A673 (cell line): ENCODE data around the gene FA2H. TPM values are rescaled to one million over a fixed set of nuclear protein-coding genes. Genes with fewer than 3 reads are reported as not detected.
"Not testable (repeated sequence)": the region's sequence is repeated elsewhere in the genome, so short reads cannot be mapped to it uniquely, and the experiment has no call there.

Source experiments
- BruUV-seq: library from RNA; stranded (reverse); fragments of 400-500 nt; replicated peaks from 2 replicates; lab custom pipeline; 2021; lab: Mats Ljungman, UMichigan
- CTCF ChIA-PET: fragments of 300-600 bp; sonication (Branson Sonifier 250); formaldehyde crosslinking; loops from one replicate; lab custom pipeline; 2022; ENCODE audit warnings: antibody characterized with exemption; lab: Charles Lee
- POLR2A ChIA-PET: fragments of 300-600 bp; sonication (Branson Sonifier 250); formaldehyde crosslinking; loops from one replicate; lab custom pipeline; 2022; ENCODE audit warnings: antibody characterized with exemption; ENCODE audit not compliant: low non-redundant PET; lab: Charles Lee
- DNase-seq: peaks from one replicate; pipeline ENCODE4 v3.0.0-alpha.2; 2015; ENCODE audit warnings: low spot score
- H3K27ac ChIP-seq: fragments of 200-600 bp; sonication (generic); 2 replicates; pipeline ENCODE4 v1.5.1; 2016; ENCODE audit warnings: mixed run types, low read depth, mild to moderate bottlenecking, mixed read lengths, antibody characterized with exemption, low read length; ENCODE audit not compliant: poor library complexity, severe bottlenecking
- H3K27me3 ChIP-seq: fragments of 200-600 bp; sonication (generic); replicated peaks from 2 replicates; pipeline ENCODE4 v1.6.1; 2017; ENCODE audit warnings: mixed run types, low read depth, mild to moderate bottlenecking, mixed read lengths, antibody characterized with exemption, low read length; ENCODE audit not compliant: insufficient read depth, poor library complexity
- H3K36me3 ChIP-seq: fragments of 200-600 bp; sonication (generic); 2 replicates; pipeline ENCODE4 v1.6.1; 2016; ENCODE audit warnings: mixed run types, mild to moderate bottlenecking, mixed read lengths, antibody characterized with exemption, low read length; ENCODE audit not compliant: insufficient read depth, poor library complexity, severe bottlenecking
- H3K4me1 ChIP-seq: fragments of 200-600 bp; sonication (generic); 2 replicates; pipeline ENCODE4 v1.6.1; 2017; ENCODE audit warnings: mixed run types, mild to moderate bottlenecking, mixed read lengths, antibody characterized with exemption, low read length; ENCODE audit not compliant: insufficient read depth, poor library complexity, severe bottlenecking
- H3K4me3 ChIP-seq: fragments of 200-600 bp; sonication (generic); 2 replicates; pipeline ENCODE4 v1.5.1; 2016; ENCODE audit warnings: low read depth, mixed run types, mild to moderate bottlenecking, mixed read lengths, low read length; ENCODE audit not compliant: poor library complexity, severe bottlenecking
- H3K9me3 ChIP-seq: fragments of 200-600 bp; sonication (generic); 2 replicates; pipeline ENCODE4 v1.6.1; 2016; ENCODE audit warnings: mixed run types, low read depth, mild to moderate bottlenecking, mixed read lengths, antibody characterized with exemption, low read length; ENCODE audit not compliant: poor library complexity, severe bottlenecking
- CTCF ChIP-seq: fragments of 300-800, 200-600 bp; sonication (generic); conservative IDR thresholded peaks from 2 replicates; pipeline ENCODE4 v1.5.1; 2017; ENCODE audit warnings: low read depth, mild to moderate bottlenecking, antibody characterized with exemption, low read length, moderate library complexity, mixed read lengths
- EZH2 ChIP-seq: fragments of 200-600 bp; sonication (generic); IDR thresholded peaks from 2 replicates; pipeline ENCODE4 v1.6.1; 2017; ENCODE audit warnings: borderline replicate concordance, low read depth, mild to moderate bottlenecking, mixed read lengths, antibody characterized with exemption, low read length; ENCODE audit not compliant: poor library complexity, severe bottlenecking
- intact Hi-C: fragments of 100-400 bp; cut with micrococcal nuclease; formaldehyde crosslinking; loops from one replicate; pipeline ENCODE4 v1.10.0; 2022; ENCODE audit not compliant: unreplicated experiment
- total RNA-seq: library from RNA; stranded (reverse); gene quantifications from 2 replicates; pipeline ENCODE4 v1.2.3, GENCODE V29; 2021

The FA2H gene
- total RNA-seq, 1 experiment from 2014 or later: not detected

- CTCF ChIA-PET: interaction anchor here (1.2 kb wide), 1 partner anchor 13 kb away, joined by 4 read pairs; no protein-coding TSS in a partner anchor
- TF ChIP-seq CTCF (no peak), EZH2 (no peak)
- no peaks in the 10 kb centered on the region for H3K27me3 ChIP-seq
- POLR2A ChIA-PET: no interaction called here
- no TSS peak for BruUV-seq
- no peak overlapping the region for H3K4me3 ChIP-seq
- intact Hi-C loops: no loop called here
- H3K4me1 ChIP-seq: no peaks in the 10 kb centered on the region
- H3K36me3 ChIP-seq: no peaks in the 10 kb centered on the region
- H3K9me3 ChIP-seq: peaks cover 4% of the 10 kb centered on the region
- no peak overlapping the region for H3K27ac ChIP-seq
- no peak for DNase-seq
These were observed 48.8 kb downstream of the FA2H start for GRCh38 chr16:74725651-74726455.

GRCh38 chr16:74724820-74725549 is 49.6 kb downstream of the FA2H start:
- no peaks in the 10 kb centered on the region for H3K27me3 ChIP-seq
- H3K4me3 ChIP-seq: no peak overlapping the region
- H3K27ac ChIP-seq: no peak overlapping the region
- no peak for TF ChIP-seq EZH2
- no peak for TF ChIP-seq CTCF
- intact Hi-C loops: no loop called here
- H3K4me1 ChIP-seq: no peaks in the 10 kb centered on the region
- DNase-seq: no peak
- BruUV-seq: no TSS peak
- H3K9me3 ChIP-seq: peaks cover 4% of the 10 kb centered on the region
- ChIA-PET CTCF (no interaction called here), POLR2A (no interaction called here)
- H3K36me3 ChIP-seq: no peaks in the 10 kb centered on the region

- Histone ChIP-seq H3K36me3 (no peaks in the 10 kb centered on the region), H3K4me1 (no peaks in the 10 kb centered on the region), H3K27me3 (no peaks in the 10 kb centered on the region), H3K4me3 (no peak overlapping the region), H3K27ac (no peak overlapping the region), H3K9me3 (peaks cover 4% of the 10 kb centered on the region)
- ChIA-PET POLR2A (no interaction called here), CTCF (interaction anchor here (0.6 to 0.7 kb wide), 2 partner anchors 25 to 242 kb away, joined by 3 to 6 read pairs; no protein-coding TSS in a partner anchor)
- TF ChIP-seq CTCF: no peak
- TF ChIP-seq EZH2: no peak
- DNase-seq: no peak
- intact Hi-C loops: no loop called here
- no TSS peak for BruUV-seq
These were observed 51.4 kb downstream of the FA2H start for GRCh38 chr16:74723256-74723655.

GRCh38 chr16:74722156-74722555 is 52.5 kb downstream of the FA2H start:
- POLR2A ChIA-PET, BruUV-seq, H3K9me3 ChIP-seq, intact Hi-C loops, CTCF ChIA-PET, H3K4me1 ChIP-seq, H3K4me3 ChIP-seq, H3K27ac ChIP-seq, H3K27me3 ChIP-seq, H3K36me3 ChIP-seq, DNase-seq: not testable (repeated sequence)
